Testis (tissue), 3 donors: ENCODE measurements around the gene MRPS34. TPM values are rescaled to one million over a fixed set of nuclear protein-coding genes. Genes with fewer than 3 reads are reported as not detected.

ENCODE experiments used
- DNase-seq: peaks from one replicate; pipeline ENCODE4 v3.0.0-alpha.2; 2019
- H3K27ac ChIP-seq, 2 donors: fragments of 200-600 bp; sonication (generic); one replicate each; pipeline ENCODE4 v1.5.1; 2019
- H3K27me3 ChIP-seq: fragments of 200-600 bp; sonication (generic); one replicate; pipeline ENCODE4 v1.5.1; 2019
- H3K36me3 ChIP-seq: fragments of 200-600 bp; sonication (generic); one replicate; pipeline ENCODE4 v1.5.1; 2017; ENCODE audit warnings: low read depth; ENCODE audit errors: missing control alignments
- H3K4me1 ChIP-seq: fragments of 200-600 bp; sonication (generic); one replicate; pipeline ENCODE4 v1.5.1; 2019
- H3K4me3 ChIP-seq, 2 donors: fragments of 200-600 bp; sonication (generic); one replicate each; pipeline ENCODE4 v1.5.1; 2017 to 2019
- H3K9me3 ChIP-seq: fragments of 200-600 bp; sonication (generic); one replicate; pipeline ENCODE4 v1.5.1; 2017
- POLR2A ChIP-seq: fragments of 450-650 bp; IDR thresholded peaks from one replicate; pipeline ENCODE4 v1.6.1; 2017; ENCODE audit warnings: antibody characterized with exemption, mild to moderate bottlenecking, moderate library complexity
- WGBS, 2 donors: methylation state at CpG; one replicate each; pipeline ENCODE4 v1.1.5; 2018; 5-methylcytosine and 5-hydroxymethylcytosine counted together
- intact Hi-C: fragments of 100-400 bp; cut with DNase I; formaldehyde crosslinking; loops from one replicate; pipeline ENCODE4 v1.15.1; 2023; ENCODE audit warnings: low total_unique reads
- polyA plus RNA-seq: library from polyadenylated mRNA; stranded (reverse); fragments of 350-450 nt; fragmentation: Illumina TruSeq; extraction: RNeasy Lipid Tissue Mini Kit (QIAGEN cat#74804); gene quantifications from one replicate; pipeline ENCODE4 v1.2.3, GENCODE V29; 2014; ENCODE audit warnings: low read depth, low replicate concordance; ENCODE audit not compliant: insufficient read depth
- total RNA-seq, 2 donors: library from RNA; depleted of rRNA; stranded (reverse); fragments of >200 nt; gene quantifications; one replicate each; pipeline ENCODE4 v1.2.3, GENCODE V29; 2016
- TF ChIP-seq, protein P1 (sequence below), 3 experiments: fragments of 450-650 bp in 2 of 3; fragments of 200-600 bp in 1 of 3; sonication (generic) in 1 of 3; IDR thresholded peaks; one replicate each; pipeline ENCODE4 v1.5.1; 2016 to 2019; ENCODE audit warnings: antibody characterized with exemption in 3 of 3, mild to moderate bottlenecking in 2 of 3, moderate library complexity in 1 of 3

The MRPS34 gene
- total and polyA plus RNA-seq, 3 donors from 2014 or later = 49.2 to 81.6 (median 66.5) TPM

DNA sequence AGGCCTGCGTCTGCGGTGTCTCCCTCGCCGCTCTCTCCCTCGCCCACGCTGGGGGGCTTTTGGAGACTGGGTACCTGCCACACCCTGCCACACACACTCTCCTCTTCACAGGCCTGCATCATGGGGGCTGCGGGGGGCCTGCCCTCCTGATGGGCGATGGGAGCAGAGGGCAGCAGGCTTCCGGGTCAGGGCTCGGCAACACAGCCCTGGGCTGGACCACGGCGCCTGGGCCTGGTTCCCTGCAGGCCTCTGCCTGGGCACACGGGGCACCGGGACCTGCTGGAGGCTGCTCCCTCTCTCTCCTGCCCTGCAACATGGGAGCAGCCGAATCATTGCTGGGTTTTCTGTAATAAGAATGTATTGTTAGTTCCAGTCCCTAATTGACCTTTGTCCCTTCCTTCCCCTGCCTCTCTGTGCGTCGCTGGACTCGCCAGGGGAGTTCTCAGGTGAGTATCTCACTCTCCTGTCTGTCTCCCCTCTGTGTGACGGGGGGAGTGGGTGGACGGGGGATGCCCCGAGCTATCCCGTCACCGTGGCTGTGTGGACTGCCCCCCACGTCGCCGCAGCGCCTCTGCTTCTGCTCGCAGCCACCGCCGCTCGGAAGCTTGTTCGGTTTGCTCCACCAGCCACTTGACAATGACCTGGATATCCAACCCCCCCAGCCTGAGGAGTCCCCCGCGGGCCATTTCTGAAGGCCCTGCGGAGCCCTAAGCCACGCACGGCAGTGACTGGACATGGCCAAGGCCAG lies 15.0 kb downstream of the MRPS34 start:
- Histone ChIP-seq H3K27ac (no peak overlapping the region), H3K27me3 (no peaks in the 10 kb centered on the region), H3K4me3 (no peak overlapping the region), H3K36me3 (no peaks in the 10 kb centered on the region), H3K4me1 (no peaks in the 10 kb centered on the region), H3K9me3 (no peaks in the 10 kb centered on the region)
- intact Hi-C loops = no loop called here
- no peak for DNase-seq
- TF ChIP-seq, protein P1, sequence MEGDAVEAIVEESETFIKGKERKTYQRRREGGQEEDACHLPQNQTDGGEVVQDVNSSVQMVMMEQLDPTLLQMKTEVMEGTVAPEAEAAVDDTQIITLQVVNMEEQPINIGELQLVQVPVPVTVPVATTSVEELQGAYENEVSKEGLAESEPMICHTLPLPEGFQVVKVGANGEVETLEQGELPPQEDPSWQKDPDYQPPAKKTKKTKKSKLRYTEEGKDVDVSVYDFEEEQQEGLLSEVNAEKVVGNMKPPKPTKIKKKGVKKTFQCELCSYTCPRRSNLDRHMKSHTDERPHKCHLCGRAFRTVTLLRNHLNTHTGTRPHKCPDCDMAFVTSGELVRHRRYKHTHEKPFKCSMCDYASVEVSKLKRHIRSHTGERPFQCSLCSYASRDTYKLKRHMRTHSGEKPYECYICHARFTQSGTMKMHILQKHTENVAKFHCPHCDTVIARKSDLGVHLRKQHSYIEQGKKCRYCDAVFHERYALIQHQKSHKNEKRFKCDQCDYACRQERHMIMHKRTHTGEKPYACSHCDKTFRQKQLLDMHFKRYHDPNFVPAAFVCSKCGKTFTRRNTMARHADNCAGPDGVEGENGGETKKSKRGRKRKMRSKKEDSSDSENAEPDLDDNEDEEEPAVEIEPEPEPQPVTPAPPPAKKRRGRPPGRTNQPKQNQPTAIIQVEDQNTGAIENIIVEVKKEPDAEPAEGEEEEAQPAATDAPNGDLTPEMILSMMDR (IDR thresholded peaks at IDR 0.05) = no peak
- TF ChIP-seq POLR2A = no peak
- WGBS, 2 donors = 94 to 96% methylated on average over 21 to 37 of the region's 37 CpGs

DNA sequence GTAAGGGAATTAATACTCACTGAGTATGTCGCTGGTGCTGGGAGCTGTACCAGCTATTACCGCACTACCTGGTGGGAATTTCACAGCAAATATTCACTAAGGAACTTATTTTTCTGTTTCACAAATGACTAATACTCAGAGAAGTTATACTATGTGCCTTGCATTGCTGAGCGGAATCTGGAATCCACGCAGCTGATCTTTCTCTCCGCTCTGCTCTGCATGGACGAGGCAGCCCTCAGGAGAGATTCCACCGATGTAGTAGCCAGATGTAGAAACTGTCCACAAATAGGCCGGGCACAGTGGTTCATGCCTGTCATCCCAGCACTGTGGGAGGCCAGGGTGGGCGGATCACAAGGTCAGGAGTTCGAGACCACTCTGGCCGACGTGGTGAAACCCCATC lies 18.7 kb downstream of the MRPS34 start:
- WGBS, 2 donors = 92 to 93% methylated on average over 12 of the region's 12 CpGs
- H3K27ac ChIP-seq = no peak overlapping the region
- H3K36me3 ChIP-seq = no peaks in the 10 kb centered on the region
- H3K27me3 ChIP-seq = no peaks in the 10 kb centered on the region
- TF ChIP-seq POLR2A = no peak
- TF ChIP-seq, protein P1 (IDR thresholded peaks at IDR 0.05) = no peak
- no peaks in the 10 kb centered on the region for H3K4me1 ChIP-seq
- intact Hi-C loops = no loop called here
- H3K9me3 ChIP-seq = no peaks in the 10 kb centered on the region
- no peak for DNase-seq
- no peak overlapping the region for H3K4me3 ChIP-seq

DNA sequence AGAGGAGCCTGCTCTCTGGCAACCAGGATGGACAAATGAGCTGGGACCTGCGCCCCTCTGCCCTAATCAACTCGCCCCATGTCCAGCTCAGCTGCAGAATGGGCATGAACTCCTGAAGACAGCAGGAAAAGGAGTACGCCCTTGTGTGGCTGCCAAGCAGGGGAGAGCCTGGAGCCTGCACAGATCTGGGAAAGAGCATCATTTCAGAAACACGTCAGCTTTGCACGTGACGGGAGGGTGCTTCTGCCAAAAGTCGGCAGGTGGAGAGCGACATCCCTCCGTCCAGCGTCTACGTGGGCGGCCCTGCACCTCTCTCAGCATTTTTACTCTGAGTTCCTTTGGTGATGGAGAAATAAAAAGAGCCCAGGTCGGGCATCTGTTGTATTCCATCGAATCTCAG lies 20.1 kb downstream of the MRPS34 start:
- intact Hi-C loops = no loop called here
- Histone ChIP-seq H3K27ac (no peak overlapping the region), H3K27me3 (no peaks in the 10 kb centered on the region), H3K4me3 (no peak overlapping the region), H3K9me3 (no peaks in the 10 kb centered on the region), H3K4me1 (no peaks in the 10 kb centered on the region), H3K36me3 (no peaks in the 10 kb centered on the region)
- WGBS, 2 donors = 93 to 94% methylated on average over 14 of the region's 14 CpGs
- no peak for DNase-seq
- TF ChIP-seq POLR2A = no peak
- TF ChIP-seq, protein P1 (IDR thresholded peaks at IDR 0.05) = no peak

DNA sequence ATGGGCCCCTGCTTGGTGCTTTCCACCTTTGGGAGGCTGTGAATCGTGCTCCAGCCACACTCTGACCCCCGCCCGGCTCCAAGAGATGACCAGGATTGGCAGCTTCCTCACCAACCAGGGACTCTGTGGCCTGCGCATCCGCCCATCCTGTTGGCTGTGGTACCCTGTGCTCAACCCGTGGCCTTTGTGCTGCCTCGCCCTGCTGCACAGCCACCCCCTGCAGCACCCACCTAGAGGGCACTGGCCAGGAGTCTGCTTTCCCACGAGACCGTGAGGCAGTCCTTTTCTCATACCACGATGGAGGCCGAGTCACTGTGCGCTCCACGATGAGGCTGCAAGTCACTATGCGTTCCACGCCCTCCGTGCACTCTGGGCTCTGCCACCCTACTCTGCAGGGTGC lies 21.0 kb downstream of the MRPS34 start:
- DNase-seq = no peak
- Histone ChIP-seq H3K4me3 (no peak overlapping the region), H3K27ac (no peak overlapping the region), H3K4me1 (no peaks in the 10 kb centered on the region), H3K9me3 (no peaks in the 10 kb centered on the region), H3K36me3 (no peaks in the 10 kb centered on the region), H3K27me3 (no peaks in the 10 kb centered on the region)
- intact Hi-C loops = no loop called here
- no peak for TF ChIP-seq POLR2A
- TF ChIP-seq, protein P1 (IDR thresholded peaks at IDR 0.05) = no peak
- 94 to 97% methylated on average over 12 to 16 of the region's 16 CpGs for WGBS, 2 donors
